Spinal cord (tissue), 10 donors: Measurements from ENCODE around the gene KCTD2. TPM values are rescaled to one million over a fixed set of nuclear protein-coding genes. Genes with fewer than 3 reads are reported as not detected.
"Not testable (repeated sequence)": the region's sequence is repeated elsewhere in the genome, so short reads cannot be mapped to it uniquely, and the experiment has no call there.

ENCODE experiments used
- DNase-seq, 6 donors: peaks; one replicate each; pipeline versions ENCODE4 v3.0.0 to v3.0.0-alpha.2; 2013 to 2015; ENCODE audit warnings: low spot score in 6 of 6, low read depth in 4 of 6
- H3K27ac ChIP-seq: one replicate; pipeline ENCODE4 v1.5.1; 2013; ENCODE audit warnings: low read depth, low read length, control low read depth
- H3K27me3 ChIP-seq: one replicate; pipeline ENCODE4 v1.6.1; 2013; ENCODE audit warnings: low read length; ENCODE audit not compliant: control insufficient read depth, insufficient read depth
- H3K36me3 ChIP-seq: one replicate; pipeline ENCODE4 v1.6.1; 2013; ENCODE audit warnings: low read length; ENCODE audit not compliant: control insufficient read depth, insufficient read depth
- H3K4me1 ChIP-seq: one replicate; pipeline ENCODE4 v1.6.1; 2013; ENCODE audit warnings: low read length; ENCODE audit not compliant: control insufficient read depth, insufficient read depth
- H3K4me3 ChIP-seq: one replicate; pipeline ENCODE4 v1.5.1; 2013; ENCODE audit warnings: low read depth, low read length, control low read depth
- H3K9me3 ChIP-seq: one replicate; pipeline ENCODE4 v1.6.1; 2013; ENCODE audit warnings: low read length; ENCODE audit not compliant: control insufficient read depth, insufficient read depth
- WGBS: methylation state at CpG from one replicate; pipeline ENCODE4 v1.1.5; 2013; ENCODE audit warnings: missing lambda C conversion rate; ENCODE audit not compliant: insufficient coverage; 5-methylcytosine and 5-hydroxymethylcytosine counted together
- polyA plus RNA-seq, 2 donors: library from polyadenylated mRNA; unstranded; fragments of 120-200 nt; gene quantifications; one replicate each; pipeline ENCODE4 v1.2.1, GENCODE V29; 2013; ENCODE audit not compliant: insufficient read length in 2 of 2
- total RNA-seq, 2 donors: library from RNA; depleted of rRNA in 1 of 2; stranded (reverse); fragments of 120-200 nt in 1 of 2; fragments of >200 nt in 1 of 2; gene quantifications; one replicate each; pipeline versions ENCODE4 v1.2.3 to v1.2.4, GENCODE V29; 2013 to 2014
- donor health status: healthy.

Gene KCTD2
- total and polyA plus RNA-seq, 4 donors, result 31.9 to 72.3 (median 56.2) TPM

DNA sequence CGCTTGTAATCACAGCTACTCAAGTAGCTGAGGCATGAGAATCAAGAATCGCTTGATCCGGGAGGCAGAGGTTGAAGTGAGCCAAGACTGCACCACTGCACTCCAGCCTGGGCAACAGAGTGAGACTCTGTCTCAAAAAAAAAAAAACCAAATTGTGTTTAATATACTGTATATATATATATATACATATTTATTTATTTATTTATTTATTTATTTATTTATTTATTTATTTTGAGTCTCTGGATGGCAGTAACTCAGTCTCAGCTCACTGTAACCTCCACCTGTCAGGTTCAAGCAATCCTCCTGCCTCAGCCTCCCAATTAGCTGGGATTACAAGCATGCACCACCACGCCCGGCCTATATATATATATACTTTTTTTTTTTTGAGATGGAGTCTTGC lies 25.9 kb downstream of the KCTD2 start:
- WGBS, result 89% methylated on average over 3 of the region's 5 CpGs
- not testable (repeated sequence) for H3K4me3 ChIP-seq, H3K9me3 ChIP-seq, H3K36me3 ChIP-seq, H3K27ac ChIP-seq, DNase-seq, H3K27me3 ChIP-seq
- H3K4me1 ChIP-seq, result peaks cover 27% of the 10 kb centered on the region

- 52% methylated on average over 4 of the region's 5 CpGs for WGBS
Measured at GRCh38 chr17:75073618-75074047, 26.6 kb downstream of the KCTD2 start.

GRCh38 chr17:75074532-75074931 lies 27.5 kb downstream of the KCTD2 start:
- no peak overlapping the region for H3K4me3 ChIP-seq
- no peaks in the 10 kb centered on the region for H3K9me3 ChIP-seq
- H3K27me3 ChIP-seq, result no peaks in the 10 kb centered on the region
- WGBS, result 77% methylated on average over 9 of the region's 14 CpGs
- H3K36me3 ChIP-seq, result no peaks in the 10 kb centered on the region
- no peak overlapping the region for H3K27ac ChIP-seq
- peaks cover 42% of the 10 kb centered on the region for H3K4me1 ChIP-seq
- DNase-seq, result no peak

More at GRCh38 chr17:75073618-75074047, 26.6 kb downstream of the KCTD2 start:
- Histone ChIP-seq H3K27me3 (no peaks in the 10 kb centered on the region), H3K36me3 (no peaks in the 10 kb centered on the region), H3K9me3 (no peaks in the 10 kb centered on the region), H3K4me3 (no peak overlapping the region), H3K27ac (no peak overlapping the region), H3K4me1 (peaks cover 33% of the 10 kb centered on the region)
- peak in 1 of 6 donors; percentile 14 for DNase-seq

GRCh38 chr17:75075597-75076336 lies 28.7 kb downstream of the KCTD2 start:
- Histone ChIP-seq H3K27me3 (no peaks in the 10 kb centered on the region), H3K27ac (no peak overlapping the region), H3K4me1 (peaks cover 45% of the 10 kb centered on the region), H3K4me3 (no peak overlapping the region), H3K36me3 (no peaks in the 10 kb centered on the region), H3K9me3 (no peaks in the 10 kb centered on the region)
- DNase-seq, result no peak
- 91% methylated on average over 3 of the region's 4 CpGs for WGBS

- H3K27me3 ChIP-seq, result no peaks in the 10 kb centered on the region
- no peaks in the 10 kb centered on the region for H3K36me3 ChIP-seq
- H3K4me3 ChIP-seq, result peak overlapping the region; percentile 42
- H3K4me1 ChIP-seq, result peaks cover 45% of the 10 kb centered on the region
- 15% methylated on average over 29 of the region's 30 CpGs for WGBS
- no peak for DNase-seq
- H3K9me3 ChIP-seq, result no peaks in the 10 kb centered on the region
- no peak overlapping the region for H3K27ac ChIP-seq
Measured at GRCh38 chr17:75077072-75077495, 30.1 kb downstream of the KCTD2 start.

GRCh38 chr17:75077496-75078283 lies 30.7 kb downstream of the KCTD2 start:
- Histone ChIP-seq H3K4me3 (peak overlapping the region; percentile 42), H3K27ac (no peak overlapping the region), H3K27me3 (no peaks in the 10 kb centered on the region), H3K36me3 (no peaks in the 10 kb centered on the region), H3K9me3 (no peaks in the 10 kb centered on the region), H3K4me1 (peaks cover 45% of the 10 kb centered on the region)
- WGBS, result 5% methylated on average over 49 of the region's 53 CpGs
- peak in 2 of 6 donors; percentile 74 to 79 for DNase-seq

DNA sequence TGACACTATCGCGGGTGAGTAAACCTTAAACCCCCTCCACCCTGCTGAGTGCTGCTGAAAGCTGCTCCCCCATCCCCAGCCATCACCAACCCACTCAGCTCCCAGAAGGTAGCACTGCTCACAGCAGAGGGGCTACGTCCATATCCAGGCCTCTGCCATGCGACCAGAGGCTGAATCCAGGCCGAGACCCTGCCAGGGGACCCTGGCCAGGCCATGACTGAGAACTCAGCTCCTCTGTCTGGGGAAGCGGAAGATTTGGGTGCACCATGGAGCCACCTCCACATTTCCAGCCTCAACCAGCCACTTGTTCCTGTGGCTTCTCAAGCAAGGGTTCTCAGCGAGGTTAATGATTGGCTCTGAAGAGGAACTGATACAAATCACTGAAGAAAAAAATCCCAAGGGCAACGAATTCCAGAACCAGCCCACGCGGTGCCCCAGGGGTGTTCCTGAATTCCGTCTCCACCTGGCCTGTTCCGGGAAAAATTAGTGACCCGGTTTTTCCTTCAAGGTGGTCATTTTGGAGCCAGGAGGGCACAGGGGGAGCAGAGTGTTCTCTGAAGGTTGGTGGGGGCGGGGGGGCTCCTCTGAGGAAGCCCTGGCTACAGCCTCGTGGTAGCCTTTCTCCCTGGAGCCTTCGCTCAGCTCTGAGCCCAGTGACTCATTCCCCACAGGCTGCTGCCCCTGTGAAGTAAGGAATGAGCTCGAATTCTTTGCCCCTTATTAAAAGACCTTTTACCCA lies 31.4 kb downstream of the KCTD2 start:
- Histone ChIP-seq H3K4me1 (peaks cover 43% of the 10 kb centered on the region), H3K36me3 (no peaks in the 10 kb centered on the region), H3K9me3 (no peaks in the 10 kb centered on the region), H3K27ac (no peak overlapping the region), H3K4me3 (no peak overlapping the region), H3K27me3 (no peaks in the 10 kb centered on the region)
- 72% methylated on average over 13 of the region's 17 CpGs for WGBS
- no peak for DNase-seq

- no peak overlapping the region for H3K27ac ChIP-seq
- WGBS, result 81% methylated on average over 7 of the region's 8 CpGs
Measured at GRCh38 chr17:75079023-75079373, 32.0 kb downstream of the KCTD2 start.

GRCh38 chr17:75081611-75082540 lies 34.9 kb downstream of the KCTD2 start:
- Histone ChIP-seq H3K9me3 (no peaks in the 10 kb centered on the region), H3K4me1 (peaks cover 31% of the 10 kb centered on the region), H3K27me3 (peaks cover 2% of the 10 kb centered on the region), H3K36me3 (no peaks in the 10 kb centered on the region), H3K4me3 (no peak overlapping the region), H3K27ac (no peak overlapping the region)
- 78% methylated on average over 11 of the region's 13 CpGs for WGBS
- no peak for DNase-seq

More at GRCh38 chr17:75079023-75079373, 32.0 kb downstream of the KCTD2 start:
- Histone ChIP-seq H3K9me3 (no peaks in the 10 kb centered on the region), H3K4me3 (no peak overlapping the region), H3K4me1 (peaks cover 38% of the 10 kb centered on the region), H3K27me3 (no peaks in the 10 kb centered on the region), H3K36me3 (no peaks in the 10 kb centered on the region)
- no peak for DNase-seq
